ENCODE measurements around the gene CUL4B. TPM values are rescaled to one million over a fixed set of nuclear protein-coding genes. Genes with fewer than 3 reads are reported as not detected.
A peak's percentile ranks its signal among the peaks of the same experiment; 100 is the strongest.

Gene CUL4B
- total and polyA plus RNA-seq, 10 of the 15 experiments (the other 5 are each of a cell fraction or from before 2014, with no cell fraction given) = 11.0 to 37.3 (median 24.4) TPM

- TF ChIP-seq ZNF687 (IDR thresholded peaks at IDR 0.05) = peak; percentile 90
- peak; percentile 66 for TF ChIP-seq NR2C1 (IDR thresholded peaks at IDR 0.05)
- no peak for TF ChIP-seq CUX1 (IDR thresholded peaks at IDR 0.05; ENCODE audit: insufficient replicate concordance, low read depth, low read length)
- no peak for TF ChIP-seq RBBP5 (conservative IDR thresholded peaks at IDR 0.05)
- no peak for TF ChIP-seq SMAD1 (IDR thresholded peaks at IDR 0.05; ENCODE audit: low read depth, partially characterized antibody)
- TF ChIP-seq, protein P1, sequence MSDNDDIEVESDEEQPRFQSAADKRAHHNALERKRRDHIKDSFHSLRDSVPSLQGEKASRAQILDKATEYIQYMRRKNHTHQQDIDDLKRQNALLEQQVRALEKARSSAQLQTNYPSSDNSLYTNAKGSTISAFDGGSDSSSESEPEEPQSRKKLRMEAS (IDR thresholded peaks at IDR 0.05; ENCODE audit: low read depth, low read length) = no peak
- no peak for TF ChIP-seq SUZ12 (IDR thresholded peaks at IDR 0.05; ENCODE audit: unreplicated experiment)
- no peak for TF ChIP-seq WRNIP1 (IDR thresholded peaks at IDR 0.05; ENCODE audit: borderline replicate concordance, low read depth, low read length)
- TF ChIP-seq NRF1 (conservative IDR thresholded peaks at IDR 0.05; ENCODE audit: low read depth, low read length) = no peak
- no peak for TF ChIP-seq BACH1 (IDR thresholded peaks at IDR 0.05; ENCODE audit: borderline replicate concordance)
- TF ChIP-seq HDAC6 (IDR thresholded peaks at IDR 0.05; ENCODE audit: unreplicated experiment) = peak; percentile 5
- no peak for TF ChIP-seq JUNB (IDR thresholded peaks at IDR 0.05)
- no peak for TF ChIP-seq NBN (IDR thresholded peaks at IDR 0.05)
- no peak for TF ChIP-seq LARP7 (IDR thresholded peaks at IDR 0.05)
- no peak for TF ChIP-seq TBL1XR1 (IDR thresholded peaks at IDR 0.05; ENCODE audit: low read depth, low read length)
- no peak for TF ChIP-seq SPI1 (IDR thresholded peaks at IDR 0.05; ENCODE audit: borderline replicate concordance, insufficient read depth, low read depth, low read length)
- TF ChIP-seq SRF (IDR thresholded peaks at IDR 0.05; ENCODE audit: low read depth in 2 of 2, low read length in 2 of 2) = no peak
- TF ChIP-seq BHLHE40 (IDR thresholded peaks at IDR 0.05; ENCODE audit: borderline replicate concordance in 1 of 2, low read depth in 2 of 2, low read length in 1 of 2) = no peak
- TF ChIP-seq STAT1 (conservative IDR thresholded peaks at IDR 0.05) = no peak
- no peak for TF ChIP-seq HCFC1 (IDR thresholded peaks at IDR 0.05; ENCODE audit: low read length)
- no peak for TF ChIP-seq TCF12 (IDR thresholded peaks at IDR 0.05; ENCODE audit: low read depth, low read length)
- TF ChIP-seq KAT2A (conservative IDR thresholded peaks at IDR 0.05; ENCODE audit: control insufficient read depth, low read depth, low read length) = no peak
Measured at GRCh38 chrX:120604361-120604782, 43.6 kb upstream of the CUL4B start (continued).

All from GM12878 (cell line).